Measurements from ENCODE around the gene IGFBP2. TPM values are rescaled to one million over a fixed set of nuclear protein-coding genes. Genes with fewer than 3 reads are reported as not detected.
A peak's percentile ranks its signal among the peaks of the same experiment; 100 is the strongest.

The IGFBP2 gene
- total and polyA plus RNA-seq, 8 donors: 28.2 to 133 (median 111) TPM

- Histone ChIP-seq H3K27me3 (no peaks in the 10 kb centered on the region), H3K27ac (peak overlapping the region in 1 of 2 donors; percentile 20), H3K36me3 (no peaks in the 10 kb centered on the region), H3K9me3 (peaks cover 0 to 5% of the 10 kb centered on the region in 2 donors), H3K4me3 (no peak overlapping the region), H3K4me1 (no peaks in the 10 kb centered on the region)
- TF ChIP-seq CTCF (IDR thresholded peaks at IDR 0.05): no peak
- intact Hi-C loops (cut with DNase I): no loop called here
- DNase-seq (no peak), ATAC-seq (no peak)
These were observed 78.1 kb downstream of the IGFBP2 start for GRCh38 chr2:216711348-216711747.

GRCh38 chr2:216713691-216714336, 80.6 kb downstream of the IGFBP2 start:
- no peaks in the 10 kb centered on the region for H3K27me3 ChIP-seq
- intact Hi-C loops (cut with DNase I): no loop called here
- H3K4me1 ChIP-seq: no peaks in the 10 kb centered on the region
- H3K4me3 ChIP-seq: no peak overlapping the region
- no peak for DNase-seq
- ATAC-seq: peak; percentile 22
- no peak overlapping the region for H3K27ac ChIP-seq
- no peaks in the 10 kb centered on the region for H3K36me3 ChIP-seq
- H3K9me3 ChIP-seq: peaks cover 0 to 5% of the 10 kb centered on the region in 2 donors
- no peak for TF ChIP-seq CTCF (IDR thresholded peaks at IDR 0.05)

Other genes with a start within 250 kb of the IGFBP2 start
- 10 to 100 TPM; 18.1 to 19.6 TPM for gene SMARCAL1, start 220.9 kb upstream of the IGFBP2 start, total RNA-seq
- gene SMARCAL1, start 220.9 kb upstream of the IGFBP2 start, polyA plus RNA-seq (ENCODE audit: insufficient read length in 6 of 6): 10 to 100 TPM; 25.7 to 34.5 (median 31.0) TPM
- 1,000 to 10,000 TPM; 1,937 to 1,986 TPM for gene RPL37A, start 134.6 kb upstream of the IGFBP2 start, total RNA-seq
- gene RPL37A, start 134.6 kb upstream of the IGFBP2 start, polyA plus RNA-seq (ENCODE audit: insufficient read length in 6 of 6): 1,000 to 10,000 TPM; 2,720 to 3,203 (median 2,940) TPM
- 100 to 1,000 TPM; 101 to 141 TPM for gene IGFBP5, start 62.1 kb downstream of the IGFBP2 start, total RNA-seq
- gene IGFBP5, start 62.1 kb downstream of the IGFBP2 start, polyA plus RNA-seq (ENCODE audit: insufficient read length in 6 of 6): 100 to 1,000 TPM in 4 of 6 donors, 10 to 100 TPM in 2; 89.4 to 149 (median 121) TPM
- not detected for gene TNP1, start 226.6 kb downstream of the IGFBP2 start, total RNA-seq
- not detected for gene TNP1, start 226.6 kb downstream of the IGFBP2 start, polyA plus RNA-seq (ENCODE audit: insufficient read length in 6 of 6)